OCI-LY7 (cell line): ENCODE results near the gene RPS29.

ENCODE experiments used
- EZH2phosphoT487 ChIP-seq: fragments of 200-600 bp; sonication (generic); IDR thresholded peaks from 2 replicates; pipeline ENCODE4 v1.6.1; 2018; ENCODE audit warnings: low read depth, borderline replicate concordance, mild to moderate bottlenecking, mixed run types, antibody characterized with exemption, low read length, moderate library complexity, mixed read lengths
- TF ChIP-seq, protein P1 (sequence below): fragments of 200-600 bp; sonication (generic); conservative IDR thresholded peaks from 2 replicates; pipeline ENCODE4 v1.5.1; 2014; ENCODE audit warnings: mild to moderate bottlenecking, antibody characterized with exemption, low read length, moderate library complexity, mixed read lengths

DNA sequence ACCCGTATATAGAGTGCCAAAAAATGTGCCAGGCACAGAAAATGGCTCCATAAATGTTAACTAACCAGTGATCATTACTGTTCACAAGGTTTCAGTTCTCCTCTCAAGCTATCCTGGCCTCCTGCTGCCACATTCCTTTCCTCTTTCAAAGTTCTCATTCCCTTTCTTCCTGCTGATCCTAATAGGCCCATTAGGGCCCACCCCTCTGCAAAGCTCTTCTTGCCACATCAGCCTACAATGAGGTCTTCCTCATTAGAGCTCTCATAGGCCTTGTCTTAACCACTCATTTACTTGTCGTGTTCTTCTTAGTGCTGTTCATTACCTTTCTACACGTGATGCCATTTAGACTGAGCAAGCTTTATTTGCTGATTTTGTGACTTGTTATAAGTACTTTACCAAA is 40.5 kb downstream of the RPS29 start:
- TF ChIP-seq, protein P1, sequence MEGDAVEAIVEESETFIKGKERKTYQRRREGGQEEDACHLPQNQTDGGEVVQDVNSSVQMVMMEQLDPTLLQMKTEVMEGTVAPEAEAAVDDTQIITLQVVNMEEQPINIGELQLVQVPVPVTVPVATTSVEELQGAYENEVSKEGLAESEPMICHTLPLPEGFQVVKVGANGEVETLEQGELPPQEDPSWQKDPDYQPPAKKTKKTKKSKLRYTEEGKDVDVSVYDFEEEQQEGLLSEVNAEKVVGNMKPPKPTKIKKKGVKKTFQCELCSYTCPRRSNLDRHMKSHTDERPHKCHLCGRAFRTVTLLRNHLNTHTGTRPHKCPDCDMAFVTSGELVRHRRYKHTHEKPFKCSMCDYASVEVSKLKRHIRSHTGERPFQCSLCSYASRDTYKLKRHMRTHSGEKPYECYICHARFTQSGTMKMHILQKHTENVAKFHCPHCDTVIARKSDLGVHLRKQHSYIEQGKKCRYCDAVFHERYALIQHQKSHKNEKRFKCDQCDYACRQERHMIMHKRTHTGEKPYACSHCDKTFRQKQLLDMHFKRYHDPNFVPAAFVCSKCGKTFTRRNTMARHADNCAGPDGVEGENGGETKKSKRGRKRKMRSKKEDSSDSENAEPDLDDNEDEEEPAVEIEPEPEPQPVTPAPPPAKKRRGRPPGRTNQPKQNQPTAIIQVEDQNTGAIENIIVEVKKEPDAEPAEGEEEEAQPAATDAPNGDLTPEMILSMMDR, result no peak
- no peak for TF ChIP-seq EZH2phosphoT487
